NCI-H1694 (cell line): ENCODE results near the gene TAS2R14.
A peak's percentile ranks its signal among the peaks of the same experiment; 100 is the strongest.

Source experiments
- DNase-seq: peaks from one replicate; lab custom pipeline; 2025; lab: John Stamatoyannopoulos, UW

Gene TAS2R14, protein sequence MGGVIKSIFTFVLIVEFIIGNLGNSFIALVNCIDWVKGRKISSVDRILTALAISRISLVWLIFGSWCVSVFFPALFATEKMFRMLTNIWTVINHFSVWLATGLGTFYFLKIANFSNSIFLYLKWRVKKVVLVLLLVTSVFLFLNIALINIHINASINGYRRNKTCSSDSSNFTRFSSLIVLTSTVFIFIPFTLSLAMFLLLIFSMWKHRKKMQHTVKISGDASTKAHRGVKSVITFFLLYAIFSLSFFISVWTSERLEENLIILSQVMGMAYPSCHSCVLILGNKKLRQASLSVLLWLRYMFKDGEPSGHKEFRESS

GRCh38 chr12:10939163-10939562 is at the start of gene TAS2R14:
TSS of gene TAS2R14 (minus strand) at chr12:10939263. CDS start at chr12:10939207, 56 bp downstream.
- DNase-seq = no peak

GRCh38 chr12:10986812-10987211 is 47.7 kb upstream of the TAS2R14 start, which contains the start of gene TAS2R50:
TSS of gene TAS2R50 (minus strand) at chr12:10986912. CDS start at chr12:10986860, 52 bp downstream.
- DNase-seq = no peak

GRCh38 chr12:10982244-10982643 is 43.2 kb upstream of the TAS2R14 start:
- no peak for DNase-seq

DNA sequence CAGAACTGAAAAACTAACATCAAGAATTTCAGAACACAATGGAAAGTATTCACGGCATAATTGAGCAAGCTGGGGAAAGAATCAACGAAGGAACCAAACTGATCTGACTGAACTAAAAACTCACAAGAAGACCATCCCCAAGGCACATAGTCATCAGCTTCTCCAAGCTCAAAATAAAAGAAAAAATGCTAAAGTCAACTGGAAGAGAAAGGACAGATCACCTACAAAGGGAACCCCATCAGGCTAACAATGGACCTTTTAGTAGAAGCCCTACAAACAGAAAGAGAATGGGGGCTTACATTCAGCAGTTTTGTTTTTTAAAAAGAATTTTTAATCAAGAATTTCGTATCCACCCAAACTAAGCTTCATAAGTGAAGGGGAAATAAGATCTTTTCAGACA is 35.9 kb upstream of the TAS2R14 start:
- DNase-seq = no peak

DNA sequence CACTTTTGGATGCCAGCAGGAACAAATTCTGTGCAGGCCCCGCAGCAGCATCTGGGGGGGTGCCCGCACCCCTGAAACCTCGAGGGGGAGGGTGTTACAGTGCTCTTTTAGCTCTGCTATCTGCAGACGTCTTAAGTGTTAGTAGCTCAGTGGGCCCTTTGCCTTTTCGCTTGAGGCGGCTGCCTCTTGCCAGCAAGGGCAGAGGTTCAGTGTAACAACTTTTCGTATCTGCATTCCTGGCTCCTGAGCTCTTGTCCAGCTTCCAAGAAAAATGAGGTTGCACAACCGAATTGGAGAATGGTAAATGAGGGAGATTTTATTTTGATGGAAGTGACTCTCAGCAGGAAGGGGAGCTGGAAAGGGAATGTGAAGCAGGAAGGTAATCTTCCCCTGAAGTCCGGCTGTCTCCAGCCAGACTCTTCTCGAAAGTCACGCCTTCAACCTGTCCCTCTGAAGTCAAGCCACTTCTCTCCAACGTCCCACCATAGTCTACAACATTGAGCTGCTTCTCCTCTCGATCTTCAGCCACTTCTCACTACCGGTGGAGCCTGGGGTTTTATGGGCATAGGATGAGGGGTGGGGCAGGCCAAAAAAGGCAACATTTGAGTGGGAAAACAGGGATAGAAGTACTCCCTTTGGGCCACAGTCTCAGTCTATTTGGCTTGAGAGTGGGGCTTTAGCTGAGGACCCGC is 29.8 kb upstream of the TAS2R14 start:
- no peak for DNase-seq

DNA sequence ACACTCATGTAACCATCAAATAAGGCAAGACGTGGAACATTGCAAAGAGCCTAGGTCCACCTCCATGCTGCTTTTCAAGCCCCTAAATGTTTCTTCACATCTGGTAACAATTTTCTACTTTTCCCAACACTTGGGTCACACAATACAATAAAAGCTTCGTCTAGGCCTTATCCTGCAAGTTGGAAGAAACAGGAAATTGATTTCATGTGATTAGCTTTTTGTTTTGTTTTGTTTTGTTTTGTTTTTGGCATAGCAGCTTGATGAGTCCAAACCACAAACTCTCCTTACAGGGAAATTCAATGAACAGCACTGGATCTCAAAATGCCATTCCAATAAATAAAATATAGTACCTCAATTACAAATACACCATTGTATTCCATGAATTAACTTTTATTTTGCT is 28.3 kb upstream of the TAS2R14 start:
- no peak for DNase-seq

DNA sequence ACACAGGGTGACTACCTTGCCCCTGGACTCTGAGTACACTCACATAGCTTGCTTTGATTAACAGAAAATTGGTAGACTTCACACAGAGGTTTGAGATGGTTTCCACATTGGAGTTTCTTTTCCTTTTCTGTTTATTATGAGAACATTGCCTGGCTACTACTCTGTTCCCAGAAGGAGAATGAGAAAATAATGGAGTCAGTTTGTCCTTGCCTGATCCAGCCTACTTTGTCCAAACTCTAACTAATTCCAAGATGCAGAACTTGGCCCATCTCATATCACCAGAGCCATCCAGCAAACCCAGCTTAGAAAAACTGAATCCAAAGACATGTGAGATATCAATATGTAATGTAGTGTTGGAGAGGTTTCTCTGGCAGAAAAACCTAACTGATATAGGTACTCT is 27.3 kb upstream of the TAS2R14 start:
- DNase-seq = no peak

GRCh38 chr12:10965476-10965875 is 26.4 kb upstream of the TAS2R14 start:
- no peak for DNase-seq

GRCh38 chr12:10960211-10960610 is 21.1 kb upstream of the TAS2R14 start:
- no peak for DNase-seq

DNA sequence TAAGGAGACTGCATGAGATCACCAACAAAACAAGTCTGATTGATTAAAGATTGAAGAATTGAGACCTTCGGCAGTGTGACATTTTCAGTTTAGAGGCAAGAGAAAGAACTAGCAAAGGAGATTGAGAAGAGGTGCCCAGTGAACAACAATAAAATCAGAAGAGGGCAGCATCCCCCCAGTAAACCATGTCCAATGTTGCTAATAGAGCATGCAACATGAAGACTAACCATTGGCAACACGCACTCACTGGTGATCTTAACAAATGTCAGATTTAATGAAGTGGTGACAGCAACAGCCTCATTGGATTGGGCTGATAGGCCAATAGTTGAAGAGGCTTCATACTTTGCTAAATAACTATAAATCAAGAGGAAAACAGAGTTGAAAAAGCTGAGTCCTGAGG is 20.7 kb upstream of the TAS2R14 start:
- peak; percentile 7 for DNase-seq

DNA sequence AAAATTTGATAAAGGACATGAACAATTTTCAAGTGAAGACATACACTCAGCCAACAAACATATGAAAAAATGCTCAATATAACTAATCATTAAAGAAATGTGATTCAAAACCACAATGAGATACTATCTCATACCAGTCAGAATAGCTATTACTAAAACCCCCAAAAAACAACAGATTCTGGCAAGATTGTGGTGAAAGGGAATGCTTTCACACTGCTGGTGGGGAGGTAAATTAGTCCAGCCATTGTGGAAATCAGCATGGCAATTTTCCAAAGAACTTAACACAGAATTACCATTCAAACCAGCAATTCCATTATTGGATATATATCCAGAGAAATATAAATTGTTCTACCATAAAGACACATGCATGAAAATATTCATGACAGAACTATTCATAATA is 18.7 kb upstream of the TAS2R14 start:
- DNase-seq = no peak

GRCh38 chr12:10956085-10956484 is 17.0 kb upstream of the TAS2R14 start:
- DNase-seq = no peak

- DNase-seq = no peak
Measured at GRCh38 chr12:10952645-10953044, 13.6 kb upstream of the TAS2R14 start.

DNA sequence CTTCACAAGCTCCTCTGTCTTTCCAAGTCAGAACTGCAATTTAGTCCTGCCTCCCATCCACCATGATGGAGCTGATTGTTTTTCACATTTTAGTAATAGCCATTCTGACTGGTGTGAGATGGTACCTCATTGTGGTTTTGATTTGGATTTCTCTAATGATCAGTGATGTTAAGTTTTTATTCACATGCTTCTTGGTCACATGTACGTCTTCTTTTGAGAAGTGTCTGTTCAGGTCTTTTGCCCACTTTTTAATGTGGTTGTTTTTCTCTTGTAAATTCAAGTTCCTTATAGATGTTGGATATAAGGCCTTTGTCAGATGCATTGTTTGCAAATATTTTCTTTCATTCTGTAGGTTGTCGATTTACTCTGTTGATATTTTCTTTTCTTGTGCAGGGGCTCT is 4.1 kb upstream of the TAS2R14 start:
- DNase-seq = no peak

- no peak for DNase-seq
Measured at GRCh38 chr12:10941916-10942607, 3.0 kb upstream of the TAS2R14 start.

DNA sequence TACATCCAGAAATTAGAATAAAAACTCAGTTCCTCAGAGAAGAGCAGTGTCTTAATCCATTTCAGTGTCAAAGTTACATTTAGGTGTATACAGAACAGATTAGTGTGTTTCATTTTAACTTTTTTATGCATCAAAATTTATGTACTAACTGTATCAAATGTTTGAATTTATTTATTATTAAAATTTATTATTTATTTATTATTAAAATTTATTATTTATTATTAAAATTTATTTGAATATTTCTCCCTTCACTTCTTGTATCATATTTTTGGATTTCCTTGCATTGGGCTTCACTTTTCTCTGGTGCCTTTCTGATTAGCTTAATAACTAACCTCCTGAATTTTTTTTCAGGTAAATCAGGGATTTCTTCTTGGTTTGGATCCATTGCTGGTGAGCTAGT is 2.3 kb upstream of the TAS2R14 start:
- DNase-seq = no peak

DNA sequence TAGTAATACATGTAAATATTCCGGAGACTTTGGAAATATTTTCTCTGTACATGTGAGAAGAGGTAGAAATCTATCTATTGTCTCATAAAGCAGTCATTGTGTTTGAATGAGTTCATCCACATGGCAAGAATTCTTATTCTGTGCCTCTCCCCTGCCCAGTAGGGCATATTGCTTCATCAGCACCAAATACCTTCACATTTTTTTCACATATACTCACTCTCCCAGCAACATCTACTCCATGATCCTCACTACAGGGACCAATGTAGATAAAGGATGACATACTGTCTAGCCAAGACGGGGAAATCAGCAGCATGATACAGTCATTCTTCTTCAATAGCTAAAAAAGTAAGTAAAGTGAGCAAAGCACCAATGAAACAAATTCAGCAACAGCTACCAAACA is 1.3 kb upstream of the TAS2R14 start:
- no peak for DNase-seq

GRCh38 chr12:10936506-10936905 is 2.6 kb downstream of the TAS2R14 start:
- DNase-seq = no peak

DNA sequence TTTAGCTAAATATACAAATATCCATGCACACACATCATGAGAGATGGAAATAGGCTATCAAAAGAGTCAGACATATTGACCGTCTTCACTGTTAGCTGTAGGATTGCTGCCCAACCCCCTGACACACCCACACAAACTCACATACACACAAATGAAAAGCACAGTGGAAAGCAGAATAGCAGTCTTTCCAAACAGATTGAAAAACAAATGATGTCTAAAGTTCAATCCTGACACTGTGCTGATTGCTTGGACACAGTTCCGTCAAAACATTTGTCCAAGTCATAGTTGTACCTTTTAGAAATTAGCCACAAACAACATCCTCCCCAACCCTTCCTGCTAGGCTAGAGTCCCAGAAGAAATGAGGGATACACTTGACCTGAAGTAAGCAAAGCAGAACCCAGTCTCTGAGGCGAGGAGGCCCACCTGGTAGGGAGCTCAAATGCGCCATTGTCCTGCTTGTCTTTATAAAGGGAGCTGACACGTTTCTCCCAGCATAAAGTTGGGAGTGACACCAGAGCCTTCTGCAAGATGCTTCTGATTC is 10.2 kb downstream of the TAS2R14 start, which contains the start of gene PRH2:
TSS of gene PRH2 (plus strand) at position 491 of the 541 bp plus-strand sequence. CDS start at position 529, 38 bp downstream.
- no peak for DNase-seq

- no peak for DNase-seq
Measured at GRCh38 chr12:10926269-10926668, 12.8 kb downstream of the TAS2R14 start.

DNA sequence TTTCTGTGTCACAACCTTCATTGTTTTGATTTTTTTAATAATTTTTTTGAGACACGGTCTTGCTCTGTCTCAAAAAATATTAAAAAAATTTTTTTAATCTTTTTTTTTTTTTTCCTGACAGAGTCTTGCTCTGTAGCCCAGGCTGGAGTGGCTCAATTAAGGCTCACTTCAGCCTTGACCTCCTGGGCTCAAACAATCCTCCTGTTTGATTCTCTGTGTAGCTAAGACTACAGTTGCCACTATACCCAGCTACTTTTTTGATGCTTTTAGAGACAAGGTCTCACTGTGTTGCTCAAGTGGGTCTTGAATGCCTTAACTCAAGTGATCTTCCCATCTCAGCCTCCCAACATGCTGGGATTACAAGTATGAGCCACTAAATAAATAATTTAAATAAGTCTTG is 19.3 kb downstream of the TAS2R14 start:
- no peak for DNase-seq

GRCh38 chr12:10910380-10910779 is 28.7 kb downstream of the TAS2R14 start:
- DNase-seq = no peak

DNA sequence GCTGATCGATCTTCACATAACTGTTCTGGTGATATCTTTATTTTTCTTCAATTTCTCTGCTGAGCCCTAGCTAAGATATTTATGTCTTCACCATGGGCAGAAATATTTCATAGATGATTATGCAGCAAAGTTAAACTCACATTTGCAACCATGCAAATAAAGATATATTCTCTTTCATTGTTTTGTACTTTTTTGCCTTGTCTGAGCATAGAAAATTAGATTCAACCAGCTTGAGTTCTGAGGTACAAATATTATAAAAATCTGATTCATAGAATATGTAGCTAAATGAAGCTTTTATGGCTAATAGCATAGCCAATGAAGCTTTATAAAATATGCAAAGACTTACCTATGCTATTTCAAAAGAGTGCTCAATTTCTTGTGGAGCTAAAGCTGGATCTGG is 29.6 kb downstream of the TAS2R14 start, which contains the start of gene TAS2R13:
TSS of gene TAS2R13 (minus strand) at position 101 of the 400 bp plus-strand sequence. CDS start 264 bp downstream, outside the sequence.
- no peak for DNase-seq
